Measurements from ENCODE around the gene CDK8. TPM values are rescaled to one million over a fixed set of nuclear protein-coding genes. Genes with fewer than 3 reads are reported as not detected.
A peak's percentile ranks its signal among the peaks of the same experiment; 100 is the strongest.

The CDK8 gene
- 20.6 and 22.2 TPM in 2 replicates for total RNA-seq (2022)
- percentile 74 among the genes with signal in this experiment for Bru-seq, nascent RNA
- percentile 67 among the genes with signal in this experiment for BruChase-seq, experiment 1, labeled RNA remaining after a 6-hour chase
- BruChase-seq, experiment 2, labeled RNA remaining after a 2-hour chase = percentile 75 among the genes with signal in this experiment
- long read RNA-seq, transcript CDK8-201 (13 exons, 3,055 nt) = major isoform, 18 of 45 reads
- long read RNA-seq, partial matches to known transcripts = 13 of 45 reads
- long read RNA-seq, other reads (novel, unspliced or antisense) = 12 of 45 reads

- ChIA-PET CTCF (interaction anchor here (0.7 to 1.4 kb wide), 2 partner anchors 69 to 444 kb away, joined by 3 to 4 read pairs; no protein-coding TSS in a partner anchor), POLR2A (interaction anchor here (0.5 to 4.6 kb wide), 6 partner anchors 17 to 997 kb away, joined by 3 to 48 read pairs (median 4); partner anchors contain the start of genes RNF6 and RPL21)
- BruUV-seq (replicated peaks) = no TSS peak
- DNase-seq (ENCODE audit: unreplicated experiment) = peak; percentile 90
- Mint-ChIP-seq H3K4me3 (ENCODE audit: unreplicated experiment) (peak within 1 kb of the TSS; percentile 80), H3K9me3 (ENCODE audit: unreplicated experiment) (no peaks in the 10 kb centered on the region), H3K27me3 (ENCODE audit: insufficient read depth, unreplicated experiment) (no peaks in the 10 kb centered on the region), H3K4me1 (ENCODE audit: insufficient read depth, unreplicated experiment) (peaks cover 18% of the 10 kb centered on the region), H3K36me3 (ENCODE audit: insufficient read depth, unreplicated experiment) (no peaks in the 10 kb centered on the region), H3K27ac (ENCODE audit: low read depth, unreplicated experiment) (peak within 1 kb of the TSS; percentile 67)
- TF ChIP-seq CTCF (IDR thresholded peaks at IDR 0.05; ENCODE audit: unreplicated experiment) = no peak
- intact Hi-C loops (cut with micrococcal nuclease) = loop anchor here (1.0 kb wide), 1 partner anchor 33 kb away; no protein-coding TSS in a partner anchor
Measured at GRCh38 chr13:26253787-26254582, at the start of gene CDK8. Gene CDK8, plus strand, starts transcription at chr13:26254129. Its CDS starts 513 bp downstream, at chr13:26254642.

- no TSS peak for BruUV-seq (replicated peaks)
- TF ChIP-seq CTCF (IDR thresholded peaks at IDR 0.05; ENCODE audit: unreplicated experiment) = no peak
- Mint-ChIP-seq H3K4me3 (ENCODE audit: unreplicated experiment) (no peak overlapping the region), H3K36me3 (ENCODE audit: insufficient read depth, unreplicated experiment) (peaks cover 18% of the 10 kb centered on the region), H3K27ac (ENCODE audit: low read depth, unreplicated experiment) (no peak overlapping the region), H3K9me3 (ENCODE audit: unreplicated experiment) (no peaks in the 10 kb centered on the region), H3K4me1 (ENCODE audit: insufficient read depth, unreplicated experiment) (no peaks in the 10 kb centered on the region), H3K27me3 (ENCODE audit: insufficient read depth, unreplicated experiment) (no peaks in the 10 kb centered on the region)
- POLR2A ChIA-PET = no interaction called here
- intact Hi-C loops (cut with micrococcal nuclease) = no loop called here
- CTCF ChIA-PET = no interaction called here
- no peak for DNase-seq (ENCODE audit: unreplicated experiment)
Measured at GRCh38 chr13:26208287-26208686, 45.6 kb upstream of the CDK8 start.

- no peak overlapping the region for H3K27ac Mint-ChIP-seq (ENCODE audit: low read depth, unreplicated experiment)
- no peaks in the 10 kb centered on the region for H3K9me3 Mint-ChIP-seq (ENCODE audit: unreplicated experiment)
- no peaks in the 10 kb centered on the region for H3K4me1 Mint-ChIP-seq (ENCODE audit: insufficient read depth, unreplicated experiment)
- no peaks in the 10 kb centered on the region for H3K27me3 Mint-ChIP-seq (ENCODE audit: insufficient read depth, unreplicated experiment)
- CTCF ChIA-PET = interaction anchor here (0.5 kb wide), 1 partner anchor 28 kb away, joined by 3 read pairs; no protein-coding TSS in a partner anchor
- intact Hi-C loops (cut with micrococcal nuclease) = no loop called here
- no TSS peak for BruUV-seq (replicated peaks)
- H3K4me3 Mint-ChIP-seq (ENCODE audit: unreplicated experiment) = no peak overlapping the region
- no peak for DNase-seq (ENCODE audit: unreplicated experiment)
- no peak for TF ChIP-seq CTCF (IDR thresholded peaks at IDR 0.05; ENCODE audit: unreplicated experiment)
- H3K36me3 Mint-ChIP-seq (ENCODE audit: insufficient read depth, unreplicated experiment) = peaks cover 59% of the 10 kb centered on the region
- POLR2A ChIA-PET = interaction anchor here (1.0 to 1.5 kb wide), 2 partner anchors 8 to 27 kb away, joined by 4 to 5 read pairs; partner anchors contain the start of gene RNF6
Measured at GRCh38 chr13:26213345-26213744, 40.6 kb upstream of the CDK8 start.

- no peak for TF ChIP-seq CTCF (IDR thresholded peaks at IDR 0.05; ENCODE audit: unreplicated experiment)
- DNase-seq (ENCODE audit: unreplicated experiment) = no peak
- no peaks in the 10 kb centered on the region for H3K9me3 Mint-ChIP-seq (ENCODE audit: unreplicated experiment)
- intact Hi-C loops (cut with micrococcal nuclease) = no loop called here
- BruUV-seq (replicated peaks) = no TSS peak
- H3K27ac Mint-ChIP-seq (ENCODE audit: low read depth, unreplicated experiment) = no peak overlapping the region
- no peak overlapping the region for H3K4me3 Mint-ChIP-seq (ENCODE audit: unreplicated experiment)
- no peaks in the 10 kb centered on the region for H3K4me1 Mint-ChIP-seq (ENCODE audit: insufficient read depth, unreplicated experiment)
- H3K27me3 Mint-ChIP-seq (ENCODE audit: insufficient read depth, unreplicated experiment) = no peaks in the 10 kb centered on the region
- peaks cover 64% of the 10 kb centered on the region for H3K36me3 Mint-ChIP-seq (ENCODE audit: insufficient read depth, unreplicated experiment)
- ChIA-PET CTCF (no interaction called here), POLR2A (interaction anchor here (1.5 kb wide), 1 partner anchor 28 kb away, joined by 4 read pairs; no protein-coding TSS in a partner anchor)
Measured at GRCh38 chr13:26213982-26214381, 39.9 kb upstream of the CDK8 start.

All from MCF 10A (cell line).